ENCODE measurements around the gene KAZN. TPM values are rescaled to one million over a fixed set of nuclear protein-coding genes. Genes with fewer than 3 reads are reported as not detected.
A peak's percentile ranks its signal among the peaks of the same experiment; 100 is the strongest.

Gene KAZN
- total RNA-seq, 1 experiment from 2014 or later = 2.7 TPM

DNA sequence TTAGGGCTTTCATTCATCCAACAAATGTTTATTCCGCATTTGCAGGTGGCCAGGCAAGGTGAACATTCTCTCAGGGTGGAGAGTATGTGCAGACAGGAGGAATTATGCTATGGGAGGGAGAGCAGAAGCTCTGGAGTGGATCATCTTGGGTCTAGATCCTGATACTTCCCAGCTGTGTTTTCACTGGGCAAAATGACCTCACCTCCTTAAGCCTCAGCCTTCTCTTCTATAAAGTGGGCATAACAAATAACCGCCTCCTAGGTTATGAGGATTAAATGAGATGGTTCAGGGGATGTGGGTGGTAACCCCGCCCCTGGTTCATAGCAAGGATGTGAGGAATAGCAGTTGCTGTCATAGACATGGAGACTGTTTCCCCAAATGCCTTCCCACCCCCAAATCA is 553.4 kb downstream of the KAZN start:
- DNase-seq (ENCODE audit: low read depth) = no peak

DNA sequence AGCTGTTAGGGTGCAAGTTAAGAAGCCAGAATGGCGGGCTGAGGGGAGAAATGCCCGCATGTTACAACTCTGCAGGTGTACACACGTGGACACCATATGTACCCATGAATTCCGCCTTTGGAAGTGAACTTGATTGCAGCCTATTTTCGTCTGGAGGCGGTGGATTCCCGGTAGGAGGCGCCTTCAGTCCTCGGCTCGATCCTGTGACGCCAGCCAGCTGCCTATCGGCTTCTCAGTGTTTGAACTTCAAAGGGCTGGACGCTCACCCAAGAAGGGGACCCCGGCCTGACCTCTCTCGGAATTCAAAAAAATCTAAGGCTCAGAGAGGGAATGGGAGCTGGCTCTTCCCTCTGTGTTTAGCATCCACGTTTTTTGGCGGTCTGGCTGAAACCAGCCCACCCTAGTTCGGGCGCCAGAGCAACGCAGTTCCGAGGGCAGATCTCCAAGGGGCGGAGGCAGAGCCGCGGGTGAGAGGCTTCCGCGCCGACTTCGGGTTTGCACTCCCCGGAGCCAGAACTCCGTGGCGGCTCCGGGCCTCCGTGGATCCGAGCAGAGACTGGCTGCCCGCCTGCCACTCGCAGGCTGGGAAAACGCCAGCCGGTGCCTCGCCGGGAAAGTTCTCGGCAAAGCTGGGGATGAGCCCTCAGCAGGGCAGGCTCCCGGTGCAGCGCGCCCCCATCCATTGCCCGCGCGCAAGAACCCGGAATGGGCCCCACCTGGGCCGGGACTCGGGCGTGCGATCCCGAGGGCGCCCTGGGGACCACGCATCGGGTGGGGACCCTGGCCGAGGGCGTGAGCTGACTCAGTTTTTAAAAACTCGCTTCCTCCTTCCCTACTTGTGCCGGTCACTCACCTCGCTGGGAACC is 554.1 kb downstream of the KAZN start:
- peak; percentile 87 for DNase-seq (ENCODE audit: low read depth)

DNA sequence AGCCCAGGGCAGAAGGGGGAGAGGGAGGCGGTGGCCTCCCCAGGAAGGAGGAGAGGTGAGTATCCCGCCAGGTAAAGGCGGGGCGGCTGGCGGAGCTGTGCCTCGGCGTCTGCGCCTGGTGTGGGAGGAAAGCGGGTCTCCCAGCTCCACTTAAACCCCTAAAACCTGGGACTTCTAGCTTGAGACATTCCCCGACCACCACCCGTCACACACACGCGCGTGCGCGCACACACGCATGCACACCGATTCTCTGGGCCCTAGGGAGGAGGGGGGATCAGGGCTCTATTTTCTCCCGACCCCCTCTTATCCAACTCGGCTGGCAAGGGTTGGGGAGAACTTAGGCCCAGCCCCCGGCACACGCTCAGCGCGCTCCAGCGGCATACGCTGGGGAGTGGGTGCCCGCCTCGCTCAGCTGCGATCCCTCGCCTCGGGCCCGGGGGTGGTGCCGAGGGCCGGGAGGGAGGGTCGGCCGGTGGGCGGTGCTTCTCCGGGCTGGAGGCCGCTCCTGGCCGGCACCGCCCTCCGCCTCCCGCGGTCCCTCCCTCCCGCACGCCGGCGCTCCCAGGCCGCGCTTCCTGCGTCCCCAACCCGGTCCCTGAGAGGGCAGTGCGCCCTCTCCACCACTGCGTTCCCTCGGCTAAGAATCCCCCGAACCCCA is 554.8 kb downstream of the KAZN start, which contains the start of gene TMEM51:
TSS of gene TMEM51 (plus strand) at position 564 of the 658 bp plus-strand sequence. CDS start 61,341 bp downstream, outside the sequence.
- peak; percentile 73 for DNase-seq (ENCODE audit: low read depth)

GRCh38 chr1:15153842-15154479 is 555.5 kb downstream of the KAZN start:
- peak; percentile 50 for DNase-seq (ENCODE audit: low read depth)

- no peak for DNase-seq (ENCODE audit: low read depth)
These were observed 556.1 kb downstream of the KAZN start for GRCh38 chr1:15154480-15155036.

DNA sequence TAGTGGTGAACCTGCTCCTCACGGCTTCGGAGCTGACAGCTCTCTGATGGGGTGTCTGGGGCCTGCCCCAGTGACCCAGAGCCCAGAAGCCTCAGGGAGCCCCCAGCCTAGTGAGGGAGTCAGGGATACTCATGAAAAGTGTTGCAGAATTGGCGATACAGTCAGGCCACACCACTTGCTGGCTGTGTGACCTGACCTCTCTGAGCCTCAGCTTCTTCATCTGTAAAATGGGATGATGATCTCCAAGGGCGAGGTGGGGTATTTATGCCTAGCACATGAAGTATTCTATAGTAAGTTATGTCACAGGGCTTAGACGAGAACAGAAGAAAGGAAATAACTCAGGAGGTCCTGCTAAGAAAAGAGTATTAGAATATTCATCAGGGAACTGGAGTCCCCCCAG is 556.7 kb downstream of the KAZN start:
- no peak for DNase-seq (ENCODE audit: low read depth)

- no peak for DNase-seq (ENCODE audit: low read depth)
These were observed 557.6 kb downstream of the KAZN start for GRCh38 chr1:15155888-15156741.

DNA sequence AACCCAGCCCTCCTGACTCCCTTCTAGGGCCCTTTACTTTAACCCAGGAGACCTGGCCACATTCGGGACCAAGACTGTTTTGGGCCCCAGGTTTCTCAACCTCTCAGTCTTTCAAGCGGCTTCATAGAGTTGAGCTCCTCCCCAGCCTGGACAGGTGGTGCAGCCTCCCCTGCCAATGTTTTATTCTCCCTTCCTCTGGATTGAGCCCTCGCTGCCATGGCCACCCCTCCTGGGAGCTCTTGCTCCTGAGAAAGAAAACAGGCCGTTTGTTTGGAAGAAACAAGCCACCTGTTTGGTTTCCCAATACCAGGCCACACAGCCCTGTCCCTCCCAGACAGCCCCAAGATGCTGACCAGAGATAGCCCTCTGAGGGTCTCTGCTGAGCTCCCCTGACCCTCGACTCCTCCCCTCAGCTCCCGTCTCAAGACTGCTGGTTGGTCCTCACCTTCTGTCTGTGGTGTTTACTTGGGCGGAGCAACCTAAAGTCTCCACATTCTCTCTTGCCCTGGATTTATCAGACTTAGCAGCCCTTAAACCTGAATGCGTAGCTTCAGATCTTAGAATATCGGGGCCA is 558.4 kb downstream of the KAZN start:
- DNase-seq (ENCODE audit: low read depth) = no peak

- no peak for DNase-seq (ENCODE audit: low read depth)
These were observed 559.3 kb downstream of the KAZN start for GRCh38 chr1:15157524-15158399.

DNA sequence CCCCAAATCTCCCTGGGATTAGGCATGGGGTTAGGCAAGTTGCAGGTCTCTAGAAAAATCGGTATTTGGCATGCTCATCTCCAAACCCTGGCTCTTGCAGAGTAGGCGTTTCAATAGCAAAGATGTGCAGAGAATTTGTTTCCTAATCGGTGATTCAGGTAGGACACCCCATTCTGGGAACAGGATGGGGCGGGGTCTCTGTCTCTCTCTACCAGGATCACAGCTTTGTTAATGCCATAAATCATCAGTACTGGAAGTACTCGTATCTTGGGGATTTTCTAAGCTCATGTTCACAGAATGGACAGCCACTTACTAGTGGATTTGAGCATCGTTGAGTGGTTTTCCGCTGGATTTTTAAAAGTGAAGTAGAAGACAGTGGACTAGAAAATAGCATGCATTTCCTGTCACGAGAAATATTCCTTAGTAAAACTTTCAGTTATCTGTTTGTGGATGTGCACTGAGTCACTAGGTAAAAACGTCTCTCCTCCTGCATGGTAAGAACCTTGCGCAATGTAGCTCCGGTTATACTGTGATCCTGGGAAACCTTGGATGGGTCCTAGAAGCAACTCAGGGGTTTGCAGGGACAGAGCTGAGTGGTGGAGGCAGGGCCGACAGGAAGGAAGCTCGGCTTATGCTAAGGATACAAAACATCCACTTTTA is 560.2 kb downstream of the KAZN start:
- peak; percentile 90 for DNase-seq (ENCODE audit: low read depth)

- DNase-seq (ENCODE audit: low read depth) = no peak
These were observed 560.7 kb downstream of the KAZN start for GRCh38 chr1:15159166-15159555.

- DNase-seq (ENCODE audit: low read depth) = no peak
These were observed 562.1 kb downstream of the KAZN start for GRCh38 chr1:15160626-15161025.

- DNase-seq (ENCODE audit: low read depth) = no peak
These were observed 568.9 kb downstream of the KAZN start for GRCh38 chr1:15167386-15167785.
